Muscle of arm (tissue), 12 donors: ENCODE results near the gene MAGI2. TPM values are rescaled to one million over a fixed set of nuclear protein-coding genes. Genes with fewer than 3 reads are reported as not detected.
A peak's percentile ranks its signal among the peaks of the same experiment; 100 is the strongest.

ENCODE experiments used
- DNase-seq: peaks from one replicate; pipeline ENCODE4 v3.0.0-alpha.2; 2013
- polyA plus RNA-seq, 12 donors: library from polyadenylated mRNA; unstranded; fragments of 120-200 nt; gene quantifications; one replicate each; pipeline ENCODE4 v1.2.1, GENCODE V29; 2013; ENCODE audit not compliant: insufficient read length in 12 of 12

Gene MAGI2
- polyA plus RNA-seq, 12 donors, result 4.4 to 8.6 (median 6.4) TPM; not detected in 1

DNA sequence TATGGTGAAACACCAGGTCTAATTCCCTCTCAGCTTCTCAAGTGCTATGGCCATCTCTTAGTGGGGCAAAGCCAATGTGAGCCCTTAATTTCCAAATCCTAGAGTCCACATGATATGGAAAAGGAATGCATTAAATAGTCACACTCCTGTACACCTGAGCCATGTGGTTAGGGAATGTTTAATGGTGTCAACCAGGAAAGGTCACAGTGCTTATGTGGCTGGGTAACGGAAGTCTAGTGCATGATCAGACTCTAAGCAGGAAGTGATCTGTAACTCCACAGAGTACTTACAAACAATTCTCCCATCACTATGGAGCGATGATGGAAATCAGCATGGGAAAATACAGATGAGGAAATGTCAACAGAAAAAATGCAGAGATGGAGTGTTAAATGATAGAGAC lies 148.8 kb downstream of the MAGI2 start:
- DNase-seq, result no peak

DNA sequence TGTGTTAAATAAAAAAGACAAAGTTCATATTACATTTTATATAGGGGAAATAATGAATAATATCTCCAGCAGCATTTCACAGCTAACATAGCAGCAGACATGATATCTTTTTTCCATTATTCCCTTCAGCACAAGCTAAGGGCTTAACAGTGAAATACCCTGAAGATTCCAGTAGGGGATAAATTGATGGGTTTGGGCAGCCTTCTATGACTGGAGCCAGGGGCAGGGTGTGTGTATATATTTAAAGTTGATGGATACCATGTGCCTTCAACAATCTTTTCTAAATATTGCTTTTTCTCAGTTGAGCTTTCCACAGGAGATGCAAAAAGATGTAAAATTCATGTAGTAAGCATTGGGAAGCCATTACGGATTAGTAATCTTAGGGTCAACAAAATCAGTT lies 151.2 kb downstream of the MAGI2 start:
- no peak for DNase-seq

DNA sequence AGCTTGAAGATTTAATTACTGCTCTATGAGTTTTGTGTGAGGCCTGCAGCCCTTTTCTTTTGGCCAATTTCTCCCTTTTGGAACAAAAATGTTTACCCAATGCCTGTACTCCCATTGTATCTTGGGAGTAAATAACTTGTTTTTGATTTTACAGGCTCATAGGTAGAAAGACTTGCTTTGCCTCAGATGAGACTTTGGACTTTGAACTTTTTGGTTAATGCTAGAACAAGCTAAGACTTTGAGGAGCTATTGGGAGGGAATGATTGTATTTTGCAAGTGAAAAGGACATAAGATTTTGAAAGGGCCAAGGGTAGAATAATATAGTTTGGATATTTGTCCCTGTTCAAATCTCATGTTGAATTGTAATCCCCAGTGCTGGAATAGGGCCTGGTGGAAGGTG lies 152.0 kb downstream of the MAGI2 start:
- no peak for DNase-seq

DNA sequence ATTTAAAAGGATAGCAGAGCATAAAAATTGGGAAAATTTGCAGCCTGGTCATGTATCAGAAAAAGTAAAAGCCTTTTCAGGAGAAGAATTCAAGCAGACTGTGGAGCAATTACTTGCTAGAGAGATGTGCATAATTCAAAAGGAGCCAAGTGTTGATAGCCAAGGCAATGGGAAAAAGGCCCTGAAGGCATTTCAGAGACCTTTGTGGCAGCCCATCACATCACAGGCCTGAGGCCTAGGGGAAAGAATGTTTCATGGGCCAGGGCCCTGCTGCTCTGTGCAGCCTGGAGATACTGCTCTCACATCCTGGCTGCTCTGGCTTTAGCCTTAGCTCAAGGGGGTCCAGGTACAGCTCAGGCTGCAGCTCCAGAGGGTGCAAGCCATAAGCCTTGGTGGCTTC lies 152.9 kb downstream of the MAGI2 start:
- DNase-seq, result no peak

DNA sequence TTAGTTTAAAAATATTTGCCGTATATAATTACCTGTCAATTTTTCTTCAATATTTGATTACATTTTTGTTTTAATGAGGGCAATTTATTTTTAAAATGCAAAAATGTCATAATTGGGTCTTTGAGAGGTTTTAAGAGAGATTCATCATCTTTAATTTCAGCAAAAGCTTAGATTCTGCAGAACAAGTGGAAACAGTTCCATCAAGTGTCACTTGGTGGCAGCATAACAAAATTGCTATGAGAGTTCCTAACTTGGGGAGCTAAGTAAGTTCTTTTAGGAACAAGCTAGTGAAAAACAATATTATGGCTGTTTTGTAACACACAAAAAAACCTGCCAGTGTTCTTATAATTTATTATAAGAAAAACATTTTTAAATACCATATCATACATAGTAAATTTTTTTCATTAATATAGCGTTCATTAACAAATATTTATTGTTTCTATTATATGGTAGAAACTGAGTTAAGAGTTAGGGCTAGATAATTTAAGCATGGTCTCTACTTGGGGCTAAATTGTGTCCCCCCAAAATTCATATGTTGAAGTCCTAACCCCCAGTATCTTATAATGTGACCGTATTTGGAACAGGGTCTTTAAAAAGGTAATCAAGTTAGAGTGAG lies 155.2 kb downstream of the MAGI2 start:
- DNase-seq, result peak; percentile 54

DNA sequence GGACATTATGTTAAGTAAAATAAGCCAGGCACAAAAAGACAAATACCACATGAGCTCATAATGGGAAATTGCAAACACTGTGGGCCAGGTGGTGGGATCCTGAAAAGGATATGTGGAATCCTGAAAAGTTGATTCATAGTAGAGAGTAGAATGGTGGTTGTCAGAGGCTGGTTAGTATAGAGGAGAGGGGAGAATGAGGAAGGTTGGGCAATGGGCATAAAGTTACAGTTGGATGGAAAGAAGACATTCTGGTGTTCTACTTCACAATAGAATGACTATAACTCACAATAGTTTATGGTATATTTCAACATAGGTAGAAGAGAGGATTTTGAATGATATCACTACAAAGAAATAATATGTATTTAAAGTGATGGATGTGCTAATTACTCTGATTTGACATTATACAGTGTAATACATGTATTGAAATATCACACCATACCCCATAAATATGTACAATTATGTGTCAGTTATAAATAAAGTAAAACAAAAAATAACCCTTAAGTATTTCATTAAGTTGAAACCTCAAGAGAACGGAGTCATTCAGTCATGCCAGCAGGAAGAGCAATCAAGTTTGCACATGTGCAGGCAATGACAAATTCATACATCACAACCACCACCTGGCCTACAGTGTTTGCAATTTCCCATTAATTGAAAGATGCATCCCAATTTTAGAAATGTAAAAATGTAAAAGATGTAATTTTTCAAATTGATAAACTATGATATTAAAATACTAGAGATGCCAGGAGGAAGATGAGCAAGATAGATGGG lies 156.7 kb downstream of the MAGI2 start:
- DNase-seq, result no peak

DNA sequence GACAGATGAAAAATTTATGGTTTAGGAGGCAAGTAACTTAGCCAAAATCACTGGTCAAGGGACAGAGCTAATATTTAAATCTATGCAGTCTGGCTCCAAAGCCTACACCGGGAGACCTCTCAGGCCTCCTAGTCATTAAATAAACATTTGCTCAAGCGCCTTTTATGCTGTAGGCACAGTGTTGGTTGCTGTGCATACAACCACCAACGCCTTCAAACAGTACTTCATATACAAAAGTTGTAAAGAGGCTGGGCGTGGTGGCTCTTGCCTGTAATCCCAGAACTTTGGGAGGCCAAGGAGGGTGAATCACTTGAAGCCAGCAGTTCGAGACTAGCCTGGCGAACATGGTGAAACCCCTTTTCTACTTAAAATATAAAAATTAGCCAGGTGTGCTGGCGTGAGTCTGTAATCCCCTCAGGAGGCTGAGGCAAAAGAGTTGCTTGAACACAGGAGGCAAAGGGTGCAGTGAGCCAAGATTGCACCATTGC lies 159.8 kb downstream of the MAGI2 start:
- DNase-seq, result no peak

DNA sequence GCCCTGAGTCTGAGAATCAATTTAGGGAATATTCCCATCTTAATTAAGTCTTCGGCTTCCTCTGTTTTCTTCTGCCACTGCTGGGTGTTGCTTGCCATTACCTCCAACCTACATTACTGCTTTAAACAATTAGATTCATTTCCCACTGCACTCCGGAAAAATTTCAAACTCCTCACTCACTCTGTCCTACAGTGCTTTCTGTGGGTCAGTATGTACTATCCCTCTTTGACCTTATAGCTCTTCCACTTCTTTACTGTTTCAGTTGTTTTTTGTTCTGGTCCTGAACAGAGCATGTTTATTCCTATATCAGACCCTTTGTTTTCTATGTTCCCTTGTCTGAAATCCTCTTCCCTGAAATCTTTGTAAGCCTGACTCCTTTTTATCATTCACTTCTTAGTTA lies 160.6 kb downstream of the MAGI2 start:
- no peak for DNase-seq

DNA sequence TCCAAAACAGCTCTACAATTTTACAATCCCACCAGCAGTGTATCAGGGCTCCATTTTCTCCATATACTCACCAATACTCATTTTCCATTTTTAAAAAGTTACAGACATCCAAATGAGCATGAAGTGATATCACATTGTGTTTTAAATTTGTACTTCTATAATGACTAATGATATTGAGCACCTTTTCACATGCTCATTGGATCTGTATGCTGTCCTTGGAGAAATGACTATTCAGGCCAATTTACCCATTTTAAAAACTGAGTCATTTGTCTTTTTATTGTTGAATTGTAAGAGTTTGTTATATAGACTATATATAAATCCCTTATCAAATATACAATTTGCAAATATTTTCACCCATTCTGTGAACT lies 162.0 kb downstream of the MAGI2 start:
- DNase-seq, result no peak

DNA sequence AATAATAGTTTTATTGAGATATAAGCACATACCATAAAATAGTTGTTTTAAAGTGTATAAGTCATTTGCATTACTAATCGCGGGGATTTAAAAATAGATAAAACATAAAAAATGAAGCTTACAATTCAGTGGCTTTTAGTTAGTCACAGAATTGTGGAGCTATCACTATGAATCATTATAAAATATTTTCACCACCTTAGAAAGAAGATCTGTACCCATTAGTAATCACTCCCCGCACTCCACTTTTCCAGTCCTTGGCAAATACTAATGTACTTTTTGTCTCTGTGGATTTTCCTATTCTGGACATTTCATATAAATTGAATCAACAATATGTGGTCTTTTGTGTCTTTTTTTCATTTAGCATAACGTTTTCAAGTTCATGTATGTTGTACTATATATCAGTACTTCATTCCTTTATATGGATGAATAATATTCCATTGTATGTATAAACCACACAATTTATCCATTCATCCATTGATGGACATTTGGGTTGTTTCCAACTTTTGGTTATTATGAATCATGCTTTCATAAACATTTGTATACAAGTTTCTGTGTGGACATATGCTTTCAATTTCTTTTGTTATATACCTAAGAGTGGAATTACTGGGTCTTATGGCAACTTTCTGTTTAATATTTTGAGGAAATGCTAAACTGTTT lies 162.5 kb downstream of the MAGI2 start:
- DNase-seq, result no peak

DNA sequence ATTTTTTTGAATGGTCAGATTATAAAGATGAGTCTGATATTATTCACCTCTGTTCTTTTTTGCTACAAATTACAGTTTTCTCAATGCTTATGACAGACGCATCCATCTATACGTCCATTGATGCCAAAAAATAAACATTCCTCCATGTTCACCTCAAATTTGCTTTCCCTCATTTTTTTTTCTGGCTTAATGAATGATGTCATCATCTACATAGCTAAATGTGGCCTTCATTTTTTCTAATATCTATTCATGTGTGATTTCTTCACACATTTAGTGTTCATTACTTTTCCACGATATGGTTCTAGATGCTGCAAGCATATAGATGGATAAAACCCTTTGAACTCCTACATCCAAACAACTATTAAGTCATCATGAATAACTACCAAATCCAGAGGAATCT lies 163.1 kb downstream of the MAGI2 start:
- DNase-seq, result no peak

DNA sequence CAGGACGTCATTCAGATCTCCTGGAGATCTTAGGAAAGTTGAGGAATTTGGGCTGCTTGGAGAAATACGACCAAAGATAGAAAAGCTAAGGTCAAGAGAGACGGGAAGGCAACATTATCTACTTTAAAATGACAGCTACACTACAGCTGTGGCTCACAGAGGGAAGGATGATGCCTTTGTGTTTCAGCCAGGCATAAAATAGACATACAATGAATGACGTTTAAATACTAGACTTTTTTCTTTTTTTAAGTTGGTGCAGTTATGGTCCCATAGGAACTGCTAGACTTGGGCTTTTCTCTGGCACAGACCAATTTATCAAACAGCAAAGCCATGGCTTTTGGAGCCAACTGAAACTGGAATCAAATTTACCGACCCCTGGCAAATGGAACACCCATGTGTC lies 164.8 kb downstream of the MAGI2 start:
- DNase-seq, result no peak

DNA sequence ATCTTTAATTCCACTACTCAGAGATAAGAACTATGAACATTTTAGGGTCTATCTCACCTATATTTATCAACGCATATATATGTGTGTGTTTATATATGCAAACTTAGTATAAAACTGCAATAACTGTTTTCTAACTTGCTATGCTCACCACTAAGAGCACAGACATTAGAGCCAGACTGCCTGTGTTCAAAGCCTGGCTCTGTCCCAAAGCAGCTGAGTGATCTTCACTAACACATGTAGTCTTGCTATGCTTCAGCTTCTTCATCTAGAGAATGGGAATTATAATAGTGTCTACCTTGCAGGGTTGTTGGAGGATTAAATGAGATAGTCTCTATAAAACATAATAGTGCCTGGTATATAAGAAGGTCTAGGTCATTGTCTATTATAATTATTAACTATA lies 165.5 kb downstream of the MAGI2 start:
- peak; percentile 3 for DNase-seq

DNA sequence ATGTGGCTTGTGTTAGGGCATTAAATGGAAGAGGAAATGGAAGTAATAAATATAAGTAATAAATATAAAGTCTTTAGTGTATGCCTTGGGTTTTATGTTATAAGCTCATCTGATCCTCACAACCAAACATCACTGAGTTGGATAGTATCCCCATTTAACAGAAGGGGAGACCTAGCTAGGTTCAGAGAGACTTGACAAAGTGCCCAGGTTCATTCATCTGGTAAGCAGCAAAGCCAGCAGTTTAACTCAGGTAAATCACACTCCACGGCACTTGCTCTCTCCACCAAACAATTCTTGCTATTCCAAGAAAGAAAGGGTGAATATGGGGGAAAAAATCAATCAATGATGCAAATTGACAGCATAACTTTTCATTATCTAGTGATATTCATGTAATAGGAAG lies 167.3 kb downstream of the MAGI2 start:
- DNase-seq, result no peak

DNA sequence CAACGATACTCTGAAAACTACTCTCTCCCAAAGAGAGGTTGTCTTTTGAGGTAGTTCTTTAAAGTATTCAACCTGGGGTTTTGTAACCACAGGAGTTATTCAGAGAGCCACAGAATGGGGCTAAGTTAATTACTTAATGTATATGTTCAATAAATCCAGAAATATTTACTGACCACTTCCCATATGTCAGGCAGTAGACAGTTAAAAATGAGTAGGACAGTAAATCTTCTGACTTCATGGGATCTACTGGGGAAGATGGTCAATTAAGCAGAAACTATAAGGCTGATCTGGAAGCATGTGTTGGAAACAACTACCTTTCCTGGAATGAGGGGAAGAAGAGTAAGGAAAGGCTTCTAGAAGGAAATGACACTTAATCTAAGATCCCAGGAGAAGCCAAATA lies 167.7 kb downstream of the MAGI2 start:
- no peak for DNase-seq

DNA sequence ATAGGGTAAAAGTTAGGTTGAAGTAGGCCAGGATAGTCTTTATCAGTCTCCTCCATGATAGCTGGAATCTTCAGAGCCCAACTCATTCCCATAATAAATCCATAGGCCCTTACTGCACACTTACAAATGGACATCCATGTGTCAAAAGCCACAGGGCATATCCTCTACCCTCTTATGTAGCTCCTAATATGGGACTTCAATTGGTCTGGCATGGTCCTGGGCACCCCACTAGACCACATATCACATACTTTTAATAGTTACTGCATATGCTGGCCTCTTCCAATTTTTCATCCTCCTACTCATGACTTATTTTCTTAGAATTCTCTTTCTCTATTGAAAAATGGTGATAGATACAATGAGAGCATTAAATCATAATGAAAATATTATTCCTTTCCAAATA lies 169.3 kb downstream of the MAGI2 start:
- no peak for DNase-seq

DNA sequence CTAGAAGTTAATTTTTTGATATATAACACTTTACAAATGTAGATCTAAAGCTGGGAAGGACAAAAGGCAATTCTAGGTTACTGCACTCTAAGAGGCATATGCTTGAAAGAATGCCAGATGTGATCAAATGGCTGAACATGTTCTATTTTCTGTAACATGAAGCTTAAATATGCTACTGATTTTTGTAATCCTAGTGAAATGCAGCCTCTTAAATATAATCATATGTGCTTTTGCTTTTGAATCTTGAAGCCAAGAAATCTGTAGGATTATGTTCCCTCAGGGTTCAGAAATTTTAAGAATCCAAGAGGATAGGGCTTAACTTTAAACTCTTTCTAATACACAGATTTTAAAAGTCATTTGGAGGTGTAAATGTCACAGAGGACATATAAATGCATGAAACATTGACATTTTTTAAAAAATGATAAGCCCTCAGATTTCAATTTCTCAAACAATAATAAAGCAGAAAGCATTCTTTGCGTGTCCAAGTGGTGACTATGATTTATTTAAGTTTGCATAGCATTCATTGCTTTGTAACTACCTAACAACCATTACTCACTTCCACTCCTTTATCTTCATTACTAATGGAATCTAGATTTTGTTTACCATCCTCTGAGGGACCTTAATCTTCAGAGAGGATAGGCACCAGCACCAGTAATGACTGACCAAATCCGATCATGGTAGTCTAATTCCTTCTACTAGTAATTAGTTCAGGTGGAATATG lies 170.4 kb downstream of the MAGI2 start:
- DNase-seq, result peak; percentile 56

DNA sequence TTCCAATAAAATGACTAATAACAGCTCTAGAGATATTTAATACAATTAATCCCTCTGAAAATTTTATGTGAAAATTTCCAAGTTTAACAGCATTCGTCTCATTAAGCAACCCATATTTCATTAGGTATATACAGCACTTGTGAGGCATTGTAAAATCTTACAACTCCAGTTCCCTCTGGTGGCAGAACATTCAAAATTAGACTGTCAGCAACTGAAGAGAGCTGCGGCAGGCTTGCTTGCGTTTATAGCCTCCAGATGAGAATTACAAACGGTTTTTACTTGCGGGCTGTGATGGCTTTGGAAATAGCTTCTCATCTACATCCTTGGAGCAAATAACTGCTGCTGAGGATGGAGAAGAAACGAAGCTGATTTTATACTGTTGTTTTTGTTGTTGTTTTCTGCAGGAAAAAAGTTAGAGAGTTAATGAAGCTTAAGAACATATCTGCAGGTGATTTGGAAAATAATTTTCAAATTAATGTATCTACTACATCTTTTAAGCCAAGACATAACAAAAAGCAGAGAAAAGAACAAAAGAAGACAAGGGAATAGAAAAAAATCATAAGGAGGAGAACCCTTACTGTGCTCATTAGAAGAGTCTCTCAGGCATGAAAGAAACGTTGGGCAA lies 171.3 kb downstream of the MAGI2 start:
- peak; percentile 44 for DNase-seq

DNA sequence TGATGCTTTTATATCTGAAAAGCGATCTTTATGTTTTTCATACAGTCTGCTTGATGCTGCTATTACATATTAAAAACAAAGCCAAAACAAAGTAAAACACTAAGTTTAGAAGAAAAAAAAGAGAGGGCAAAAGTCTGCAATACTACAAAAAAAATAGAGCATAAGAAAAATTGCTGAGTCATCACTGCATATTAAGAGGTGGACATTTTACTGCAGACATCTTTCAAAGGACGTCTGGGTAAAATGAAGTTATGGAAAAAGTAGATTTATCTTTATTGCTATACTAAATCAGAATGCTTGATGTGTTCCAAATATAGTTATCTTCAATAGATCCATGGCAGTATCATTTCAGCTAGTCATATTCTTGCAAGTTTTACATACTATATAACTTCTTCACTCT lies 172.0 kb downstream of the MAGI2 start:
- DNase-seq, result no peak

DNA sequence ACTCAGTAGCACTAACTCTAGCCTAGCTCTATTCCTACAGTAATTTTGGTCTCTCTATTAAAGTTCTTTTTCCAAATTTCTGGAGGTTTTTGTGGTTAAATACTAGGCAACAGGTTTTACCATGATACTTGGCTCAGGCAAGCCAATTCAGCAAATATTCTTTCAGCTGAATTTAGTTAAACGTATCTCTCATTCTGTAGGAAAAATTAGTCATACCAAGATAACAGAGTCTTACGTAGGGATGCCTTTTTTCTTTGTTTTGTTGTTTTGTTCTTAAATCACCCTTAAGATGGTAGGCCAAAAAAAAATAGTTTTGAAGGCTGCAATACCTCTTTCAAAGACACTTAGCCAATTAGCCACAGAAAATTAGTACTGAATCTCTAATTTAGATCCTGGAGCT lies 180.5 kb downstream of the MAGI2 start:
- DNase-seq, result no peak

DNA sequence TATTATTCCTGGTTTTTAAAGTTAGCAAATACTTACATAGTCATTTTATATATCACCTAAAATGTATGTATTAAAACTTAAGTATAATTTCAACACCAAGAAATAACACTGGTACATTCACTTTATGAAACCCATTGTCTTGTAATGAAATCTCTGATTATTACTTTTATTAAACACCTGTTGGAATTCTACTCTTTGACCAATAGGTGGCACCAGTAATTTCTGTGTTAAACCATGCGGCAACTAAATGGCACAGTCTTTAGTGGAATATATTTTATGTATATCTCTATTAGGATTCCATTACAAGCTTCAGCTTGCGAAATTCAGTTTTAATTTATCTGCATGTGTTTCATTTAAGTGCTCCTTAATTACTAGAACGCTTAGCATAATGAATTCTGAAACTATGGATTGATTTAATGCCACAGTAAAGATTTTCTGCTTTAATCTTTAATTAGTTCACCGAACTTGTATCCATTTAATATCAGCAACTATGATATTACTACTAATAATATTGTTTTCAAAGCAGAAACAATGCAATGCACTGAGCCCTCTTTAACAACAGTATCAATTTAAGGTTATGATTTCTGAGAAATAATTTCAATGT lies 181.3 kb downstream of the MAGI2 start:
- DNase-seq, result peak; percentile 10

DNA sequence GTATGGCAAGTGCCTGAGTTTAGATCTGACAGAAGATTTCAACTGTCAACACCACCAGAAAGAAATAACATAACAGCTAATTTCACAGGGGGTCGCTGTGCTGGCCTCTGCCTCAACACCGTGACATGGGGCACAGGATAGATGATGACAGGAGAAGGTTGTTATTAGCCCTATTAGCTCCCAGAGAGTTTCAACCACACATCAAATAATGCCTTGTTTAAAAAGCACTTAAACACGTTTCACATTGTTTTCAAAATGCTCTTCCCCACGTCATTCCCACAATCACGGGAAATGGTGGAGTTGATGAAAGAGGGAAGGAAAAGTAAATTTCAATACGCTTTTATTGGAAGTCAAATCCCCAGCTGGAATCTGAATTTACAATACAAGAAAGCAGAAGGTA lies 184.7 kb downstream of the MAGI2 start:
- DNase-seq, result no peak
